Tibial nerve (tissue), 4 donors: Measurements from ENCODE around the gene ANXA10.
"Not testable (repeated sequence)": the region's sequence is repeated elsewhere in the genome, so short reads cannot be mapped to it uniquely, and the experiment has no call there.

ENCODE experiments used
- CTCF ChIP-seq, 5 experiments: fragments of 200-600 bp in 3 of 5; fragments of 450-650 bp in 2 of 5; sonication (generic) in 3 of 5; IDR thresholded peaks; one replicate each; pipeline ENCODE4 v1.5.1; 2016 to 2019; ENCODE audit warnings: antibody characterized with exemption in 5 of 5, mild to moderate bottlenecking in 3 of 5, moderate library complexity in 2 of 5
- EP300 ChIP-seq, 2 donors: sonication (generic); formaldehyde crosslinking; IDR thresholded peaks; one replicate each; pipeline ENCODE4 v1.6.1; 2017; ENCODE audit warnings: antibody characterized with exemption in 2 of 2, mild to moderate bottlenecking in 1 of 2
- POLR2A ChIP-seq, 2 donors: fragments of 450-650 bp; IDR thresholded peaks; one replicate each; pipeline ENCODE4 v1.6.1; 2017; ENCODE audit warnings: antibody characterized with exemption in 2 of 2, mild to moderate bottlenecking in 2 of 2, moderate library complexity in 2 of 2

- TF ChIP-seq CTCF, POLR2A, EP300 (IDR thresholded peaks at IDR 0.05): not testable (repeated sequence)
Observed at GRCh38 chr4:168213511-168213910, 121.2 kb downstream of the ANXA10 start.
